AG10803 (cell line): ENCODE measurements around the gene KAT14.
"Not testable (repeated sequence)": the region's sequence is repeated elsewhere in the genome, so short reads cannot be mapped to it uniquely, and the experiment has no call there.

ENCODE experiments used
- DNase-seq: peaks from one replicate; pipeline ENCODE4 v3.0.0; 2010; ENCODE audit warnings: low read depth
- H3K4me3 ChIP-seq: 2 replicates; pipeline ENCODE4 v1.5.1; 2011; ENCODE audit warnings: mild to moderate bottlenecking, low read length, control low read depth
- TF ChIP-seq, protein P1 (sequence below): conservative IDR thresholded peaks from 2 replicates; pipeline ENCODE4 v1.5.1; 2011; ENCODE audit warnings: mild to moderate bottlenecking, low read length, control low read depth, inconsistent platforms

KAT14 gene

GRCh38 chr20:18224968-18225568 lies 87.4 kb downstream of the KAT14 start:
- DNase-seq = peak; percentile 48
- TF ChIP-seq, protein P1, sequence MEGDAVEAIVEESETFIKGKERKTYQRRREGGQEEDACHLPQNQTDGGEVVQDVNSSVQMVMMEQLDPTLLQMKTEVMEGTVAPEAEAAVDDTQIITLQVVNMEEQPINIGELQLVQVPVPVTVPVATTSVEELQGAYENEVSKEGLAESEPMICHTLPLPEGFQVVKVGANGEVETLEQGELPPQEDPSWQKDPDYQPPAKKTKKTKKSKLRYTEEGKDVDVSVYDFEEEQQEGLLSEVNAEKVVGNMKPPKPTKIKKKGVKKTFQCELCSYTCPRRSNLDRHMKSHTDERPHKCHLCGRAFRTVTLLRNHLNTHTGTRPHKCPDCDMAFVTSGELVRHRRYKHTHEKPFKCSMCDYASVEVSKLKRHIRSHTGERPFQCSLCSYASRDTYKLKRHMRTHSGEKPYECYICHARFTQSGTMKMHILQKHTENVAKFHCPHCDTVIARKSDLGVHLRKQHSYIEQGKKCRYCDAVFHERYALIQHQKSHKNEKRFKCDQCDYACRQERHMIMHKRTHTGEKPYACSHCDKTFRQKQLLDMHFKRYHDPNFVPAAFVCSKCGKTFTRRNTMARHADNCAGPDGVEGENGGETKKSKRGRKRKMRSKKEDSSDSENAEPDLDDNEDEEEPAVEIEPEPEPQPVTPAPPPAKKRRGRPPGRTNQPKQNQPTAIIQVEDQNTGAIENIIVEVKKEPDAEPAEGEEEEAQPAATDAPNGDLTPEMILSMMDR = no peak
- H3K4me3 ChIP-seq = no peak overlapping the region

DNA sequence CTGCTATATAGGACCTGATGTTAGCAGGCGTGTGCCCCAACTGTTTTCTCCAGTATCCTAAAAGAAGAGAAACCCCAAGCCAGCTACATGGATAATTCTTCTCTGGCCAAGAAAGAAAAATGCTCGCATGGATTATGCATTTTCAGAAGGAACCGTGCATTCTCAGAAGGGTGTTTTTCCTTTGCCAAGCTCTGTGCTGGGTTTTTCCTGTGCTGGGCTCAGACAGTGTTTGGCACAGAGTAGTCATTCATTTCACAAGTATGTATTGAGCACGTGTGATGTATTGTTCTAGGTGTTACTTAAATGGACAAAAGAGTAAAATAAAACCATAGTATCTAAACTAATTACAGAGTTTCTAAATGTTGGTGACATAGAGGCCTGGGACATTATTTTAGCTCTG lies 88.0 kb downstream of the KAT14 start:
- TF ChIP-seq, protein P1 = no peak
- peak; percentile 3 for DNase-seq
- H3K4me3 ChIP-seq = no peak overlapping the region

DNA sequence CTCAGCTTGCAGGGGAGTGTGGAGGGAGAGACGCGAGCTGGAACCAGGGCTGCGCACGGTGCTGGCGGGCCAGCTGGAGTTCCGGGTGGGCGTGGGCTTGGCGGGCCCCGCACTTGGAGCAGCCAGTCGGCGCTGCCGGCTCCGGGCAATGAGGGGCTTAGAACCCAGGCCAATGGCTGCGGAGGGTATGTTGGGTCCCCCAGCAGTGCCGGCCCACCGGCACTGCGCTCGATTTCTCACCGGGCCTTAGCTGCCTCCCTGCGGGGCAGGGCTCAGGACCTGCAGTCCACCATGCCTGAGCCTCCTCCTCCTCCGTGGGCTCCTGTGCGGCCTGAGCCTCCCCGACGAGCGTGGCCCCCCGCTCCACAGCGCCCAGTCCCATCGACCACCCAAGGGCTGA lies 89.1 kb downstream of the KAT14 start:
- not testable (repeated sequence) for DNase-seq, H3K4me3 ChIP-seq

DNA sequence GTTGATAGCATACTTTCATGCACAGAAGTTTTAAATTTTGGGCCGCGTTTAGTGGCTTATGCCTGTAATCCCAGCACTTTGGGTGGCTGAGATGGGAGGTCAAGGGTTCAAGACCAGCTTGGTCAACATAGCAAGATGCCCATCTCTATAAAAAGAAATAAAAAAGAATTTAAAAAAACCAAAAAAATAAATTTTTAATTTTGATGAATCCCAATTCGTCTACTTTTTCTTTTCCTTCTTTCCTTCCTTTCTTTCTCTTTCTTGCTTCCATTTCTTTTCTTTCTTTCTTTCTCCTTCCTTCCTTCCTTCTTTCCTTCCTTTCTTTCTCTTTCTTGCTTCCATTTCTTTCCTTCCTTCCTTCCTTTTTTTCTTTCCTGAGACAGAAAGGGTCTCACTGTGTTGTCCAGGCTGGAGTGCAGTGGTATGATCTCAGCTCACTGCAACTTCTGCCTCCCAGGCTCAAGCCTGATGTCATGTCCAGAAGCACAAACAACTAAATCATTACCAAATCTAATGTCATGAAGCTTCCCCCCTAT lies 95.8 kb downstream of the KAT14 start:
- no peak overlapping the region for H3K4me3 ChIP-seq
- TF ChIP-seq, protein P1 = no peak
- no peak for DNase-seq
